Measurements from ENCODE around the gene KICS2. TPM values are rescaled to one million over a fixed set of nuclear protein-coding genes. Genes with fewer than 3 reads are reported as not detected.
A peak's percentile ranks its signal among the peaks of the same experiment; 100 is the strongest.

Gene KICS2
- total and polyA plus RNA-seq, 9 of the 15 experiments (the other 6 are each of a cell fraction or from before 2014, with no cell fraction given) = 2.3 to 6.4 (median 5.5) TPM

DNA sequence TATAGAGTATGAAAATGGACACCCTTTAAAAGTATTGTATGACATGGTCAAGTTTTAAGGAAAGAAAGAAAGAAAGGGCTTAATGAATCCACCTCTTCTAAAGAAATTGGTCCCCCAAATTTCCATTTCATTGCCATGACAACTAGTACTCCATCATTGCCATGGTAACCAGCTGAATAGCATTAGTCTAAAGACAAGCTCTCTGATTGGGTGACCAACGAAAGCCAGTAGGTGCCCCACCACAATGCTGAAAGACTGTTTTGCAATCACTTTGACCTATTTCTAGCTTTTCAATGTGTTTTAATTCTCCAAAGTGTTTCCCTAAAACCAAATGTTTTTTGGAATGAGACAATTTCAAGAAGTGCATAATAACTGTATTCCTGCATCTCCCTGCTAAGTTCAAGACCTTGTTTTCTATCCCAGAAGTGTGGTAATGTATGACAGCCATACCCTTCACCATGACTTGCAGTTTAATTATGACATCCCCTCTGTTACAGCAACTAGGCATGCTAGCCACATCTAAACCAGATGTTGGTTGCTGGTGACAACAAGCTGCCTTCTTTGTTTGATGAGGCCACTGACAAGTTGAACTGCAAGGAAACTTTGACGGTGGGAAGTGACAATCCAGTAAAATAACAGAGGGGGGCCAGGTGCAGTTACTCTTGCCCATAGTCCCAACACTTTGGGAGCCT is 46.7 kb downstream of the KICS2 start:
- FAIRE-seq (no peak), ATAC-seq (no peak)
- CTCF ChIA-PET (ENCODE audit: low intra/inter-chr PET ratio) = no interaction called here

More for the DNA sequence above, 46.7 kb downstream of the KICS2 start:
- intact Hi-C loops (cut with micrococcal nuclease) (no loop called here), in situ Hi-C loops (cut with MboI) (no loop called here)
- H3K9ac ChIP-seq (ENCODE audit: insufficient read depth in 1 of 2, low read depth in 2 of 2, low read length in 2 of 2) = no peak overlapping the region
- BruUV-seq (replicated peaks) = no TSS peak
- no peak overlapping the region for H2AFZ ChIP-seq (ENCODE audit: low read depth, low read length)
- H3K27me3 ChIP-seq (ENCODE audit: control insufficient read depth in 2 of 2, insufficient read depth in 2 of 2, low read length in 2 of 2) = peaks cover 4 to 6% of the 10 kb centered on the region in 2 experiments; a peak in 4 of 5 replicates
- no peaks in the 10 kb centered on the region for H3K9me1 ChIP-seq (ENCODE audit: control insufficient read depth, insufficient read depth, low read length)
- TF ChIP-seq TCF7 (IDR thresholded peaks at IDR 0.05; ENCODE audit: borderline replicate concordance) = no peak
- peak; percentile 42 for TF ChIP-seq RBM25 (IDR thresholded peaks at IDR 0.05; ENCODE audit: low read depth, low read length, severe bottlenecking)
- TF ChIP-seq MXI1 (IDR thresholded peaks at IDR 0.05; ENCODE audit: low read depth, low read length) = 0 out of 2 replicates have a peak, but pooled peaks have one; percentile 24
- TF ChIP-seq, protein P1, sequence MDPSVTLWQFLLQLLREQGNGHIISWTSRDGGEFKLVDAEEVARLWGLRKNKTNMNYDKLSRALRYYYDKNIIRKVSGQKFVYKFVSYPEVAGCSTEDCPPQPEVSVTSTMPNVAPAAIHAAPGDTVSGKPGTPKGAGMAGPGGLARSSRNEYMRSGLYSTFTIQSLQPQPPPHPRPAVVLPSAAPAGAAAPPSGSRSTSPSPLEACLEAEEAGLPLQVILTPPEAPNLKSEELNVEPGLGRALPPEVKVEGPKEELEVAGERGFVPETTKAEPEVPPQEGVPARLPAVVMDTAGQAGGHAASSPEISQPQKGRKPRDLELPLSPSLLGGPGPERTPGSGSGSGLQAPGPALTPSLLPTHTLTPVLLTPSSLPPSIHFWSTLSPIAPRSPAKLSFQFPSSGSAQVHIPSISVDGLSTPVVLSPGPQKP (CRISPR knock-in tag; IDR thresholded peaks at IDR 0.05) = no peak
- peak; percentile 70 for TF ChIP-seq MAFG (tag; conservative IDR thresholded peaks at IDR 0.05)
- TF ChIP-seq RFX1 (IDR thresholded peaks at IDR 0.05) = peak; percentile 89
- TF ChIP-seq CEBPB (tag; IDR thresholded peaks at IDR 0.05) = peak; percentile 47
- no peaks in the 10 kb centered on the region for H3K79me2 ChIP-seq (ENCODE audit: control insufficient read depth, insufficient read depth, low read length)
- no peak overlapping the region for H3K4me3 ChIP-seq
- POLR2A ChIA-PET = no interaction called here
- no peak overlapping the region for H3K4me2 ChIP-seq (ENCODE audit: insufficient read depth, low read length)
- no peaks in the 10 kb centered on the region for H3K4me1 ChIP-seq (replicated peaks in 1 of 2; ENCODE audit: control insufficient read depth in 2 of 2, insufficient read depth in 2 of 2, low read length in 2 of 2)
- DNase-seq (ENCODE audit: extremely low read depth in 1 of 4, low spot score in 3 of 4) = peak in 3 of 4 experiments; percentile 25 to 45 (median 37)
- 3% methylated on average over 2 of the region's 2 CpGs for WGBS (ENCODE audit: insufficient coverage, low coverage, missing lambda C conversion rate)
- no peak overlapping the region for H3K27ac ChIP-seq (ENCODE audit: extremely low read depth, low read depth, low read length)
- no peaks in the 10 kb centered on the region for H3K36me3 ChIP-seq (ENCODE audit: control insufficient read depth, insufficient read depth, low read length)
- no peaks in the 10 kb centered on the region for H3K9me3 ChIP-seq (replicated peaks; ENCODE audit: control insufficient read depth, insufficient read depth, low read depth, low read length)
- H4K20me1 ChIP-seq (replicated peaks; ENCODE audit: control insufficient read depth, insufficient read depth, low read length) = no peaks in the 10 kb centered on the region

Measured in K562 (cell line).